HFF-Myc (cell line): ENCODE measurements around the gene FDX1.

Experiments
- DNase-seq: peaks from one replicate; pipeline ENCODE4 v3.0.0-alpha.2; 2011; ENCODE audit warnings: low read depth; ENCODE audit errors: extremely low read depth
- H3K4me3 ChIP-seq: replicated peaks from 2 replicates; pipeline ENCODE4 v1.5.1; 2011; ENCODE audit warnings: low read depth, mild to moderate bottlenecking, control low read depth, low read length
- TF ChIP-seq, protein P1 (sequence below): IDR thresholded peaks from 2 replicates; pipeline ENCODE4 v1.5.1; 2012; ENCODE audit warnings: mild to moderate bottlenecking, low read depth, low read length, control low read depth; ENCODE audit errors: missing control alignments

FDX1 gene

DNA sequence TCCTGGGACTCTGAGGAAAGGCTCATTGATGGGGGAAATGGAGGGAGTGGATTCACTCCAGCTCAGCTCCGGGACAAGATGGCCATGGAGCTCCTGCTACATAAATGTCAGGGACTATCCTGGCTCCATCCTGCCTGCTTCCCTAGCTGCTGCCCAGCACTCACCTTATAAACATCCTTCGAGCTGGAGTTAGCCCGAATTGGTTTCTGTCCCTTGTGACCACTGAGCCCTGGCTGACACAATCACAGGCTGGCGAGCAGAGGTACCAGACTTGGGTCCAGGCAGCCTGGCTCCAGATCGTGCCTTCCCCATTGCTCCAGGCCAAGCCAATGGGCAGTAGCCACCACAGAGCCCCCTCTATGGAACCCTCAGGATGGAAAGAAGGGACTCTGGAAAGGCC is 77.6 kb downstream of the FDX1 start:
- H3K4me3 ChIP-seq, result no peak overlapping the region
- TF ChIP-seq, protein P1, sequence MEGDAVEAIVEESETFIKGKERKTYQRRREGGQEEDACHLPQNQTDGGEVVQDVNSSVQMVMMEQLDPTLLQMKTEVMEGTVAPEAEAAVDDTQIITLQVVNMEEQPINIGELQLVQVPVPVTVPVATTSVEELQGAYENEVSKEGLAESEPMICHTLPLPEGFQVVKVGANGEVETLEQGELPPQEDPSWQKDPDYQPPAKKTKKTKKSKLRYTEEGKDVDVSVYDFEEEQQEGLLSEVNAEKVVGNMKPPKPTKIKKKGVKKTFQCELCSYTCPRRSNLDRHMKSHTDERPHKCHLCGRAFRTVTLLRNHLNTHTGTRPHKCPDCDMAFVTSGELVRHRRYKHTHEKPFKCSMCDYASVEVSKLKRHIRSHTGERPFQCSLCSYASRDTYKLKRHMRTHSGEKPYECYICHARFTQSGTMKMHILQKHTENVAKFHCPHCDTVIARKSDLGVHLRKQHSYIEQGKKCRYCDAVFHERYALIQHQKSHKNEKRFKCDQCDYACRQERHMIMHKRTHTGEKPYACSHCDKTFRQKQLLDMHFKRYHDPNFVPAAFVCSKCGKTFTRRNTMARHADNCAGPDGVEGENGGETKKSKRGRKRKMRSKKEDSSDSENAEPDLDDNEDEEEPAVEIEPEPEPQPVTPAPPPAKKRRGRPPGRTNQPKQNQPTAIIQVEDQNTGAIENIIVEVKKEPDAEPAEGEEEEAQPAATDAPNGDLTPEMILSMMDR, result no peak
- DNase-seq, result no peak

DNA sequence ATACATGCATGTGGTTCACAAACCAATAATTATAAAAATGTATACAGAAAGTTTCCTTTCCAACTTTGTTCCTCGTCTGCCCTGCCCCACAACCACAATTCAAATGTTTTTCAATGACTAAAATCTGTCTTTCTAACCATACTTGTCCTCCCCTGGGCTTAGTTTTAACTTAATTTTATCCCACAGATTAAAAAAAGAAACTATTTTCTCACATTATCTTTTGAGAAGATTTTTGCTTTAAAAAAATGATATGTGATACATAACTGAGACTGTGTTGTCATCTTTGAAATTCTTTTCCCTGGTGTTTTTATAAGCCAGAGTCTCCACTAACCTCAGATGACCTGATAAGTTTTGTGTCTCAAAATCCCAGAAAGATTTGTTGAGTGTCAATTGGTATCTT is 79.0 kb downstream of the FDX1 start:
- no peak overlapping the region for H3K4me3 ChIP-seq
- no peak for DNase-seq
- TF ChIP-seq, protein P1, result no peak

DNA sequence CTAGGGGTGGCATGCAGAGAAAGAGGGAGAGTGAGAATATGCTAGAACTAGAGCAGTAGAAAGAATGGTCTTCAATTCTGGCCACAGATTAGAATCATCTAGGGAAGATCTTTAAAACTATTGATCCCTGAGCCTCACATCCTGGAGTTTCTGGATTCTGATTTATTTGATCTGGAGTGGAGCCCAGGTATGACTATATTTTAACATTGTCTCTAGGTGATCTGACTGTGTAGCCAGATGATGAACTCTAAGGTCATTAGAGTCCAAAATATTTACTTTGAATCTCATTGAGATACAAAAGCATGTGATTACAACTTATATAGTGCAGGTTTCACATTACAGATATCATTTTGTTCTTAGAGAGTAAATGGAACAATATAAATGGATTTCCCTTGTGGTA is 79.7 kb downstream of the FDX1 start:
- TF ChIP-seq, protein P1, result no peak
- no peak overlapping the region for H3K4me3 ChIP-seq
- DNase-seq, result no peak

DNA sequence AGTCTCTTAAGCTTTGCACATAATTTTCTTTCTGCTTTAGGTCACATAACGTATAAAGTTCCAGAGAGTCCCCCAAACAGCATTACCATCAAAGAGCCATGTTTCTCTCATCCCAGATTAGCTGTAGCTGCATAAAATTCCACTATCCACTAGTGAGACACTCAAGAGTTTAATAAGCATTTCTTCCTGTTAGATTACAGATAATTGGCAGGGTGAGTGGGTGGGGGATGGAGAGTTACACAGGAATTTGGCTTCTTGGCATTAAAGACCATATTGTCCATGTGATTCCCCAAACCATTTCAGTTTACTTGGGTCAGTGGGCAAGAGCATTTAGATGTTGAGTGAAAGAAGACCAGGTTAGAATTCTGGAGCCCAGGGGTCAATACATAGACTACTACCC is 82.3 kb downstream of the FDX1 start:
- DNase-seq, result no peak
- H3K4me3 ChIP-seq, result no peak overlapping the region
- TF ChIP-seq, protein P1, result no peak

DNA sequence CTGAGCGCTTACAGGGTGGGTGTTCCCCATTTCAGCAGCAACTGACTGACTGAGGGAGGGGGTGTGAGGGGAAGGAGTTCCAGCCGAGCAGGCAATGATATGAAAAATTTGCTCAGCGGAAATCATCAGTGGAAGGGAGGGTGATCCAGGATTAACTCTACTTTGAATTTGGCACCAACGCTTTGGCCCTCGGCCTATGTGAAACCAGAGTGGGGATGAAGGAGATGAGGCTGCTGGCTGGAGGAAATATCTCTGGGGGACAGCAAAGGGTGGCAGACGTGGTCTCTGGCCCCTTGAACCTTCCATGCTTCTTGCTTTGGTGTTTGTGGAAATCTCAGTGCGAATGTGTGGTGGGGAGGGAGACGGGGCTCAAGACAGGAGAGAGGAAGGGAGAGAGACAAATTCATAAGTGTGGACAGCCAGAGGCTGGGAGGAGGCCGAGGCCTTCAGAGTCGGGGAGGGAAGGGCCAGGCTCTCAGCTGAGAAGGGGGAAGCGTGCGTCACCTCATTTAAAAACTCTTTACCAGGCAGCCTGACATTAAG is 83.6 kb downstream of the FDX1 start:
- DNase-seq, result no peak
- no peak overlapping the region for H3K4me3 ChIP-seq
- TF ChIP-seq, protein P1, result no peak

DNA sequence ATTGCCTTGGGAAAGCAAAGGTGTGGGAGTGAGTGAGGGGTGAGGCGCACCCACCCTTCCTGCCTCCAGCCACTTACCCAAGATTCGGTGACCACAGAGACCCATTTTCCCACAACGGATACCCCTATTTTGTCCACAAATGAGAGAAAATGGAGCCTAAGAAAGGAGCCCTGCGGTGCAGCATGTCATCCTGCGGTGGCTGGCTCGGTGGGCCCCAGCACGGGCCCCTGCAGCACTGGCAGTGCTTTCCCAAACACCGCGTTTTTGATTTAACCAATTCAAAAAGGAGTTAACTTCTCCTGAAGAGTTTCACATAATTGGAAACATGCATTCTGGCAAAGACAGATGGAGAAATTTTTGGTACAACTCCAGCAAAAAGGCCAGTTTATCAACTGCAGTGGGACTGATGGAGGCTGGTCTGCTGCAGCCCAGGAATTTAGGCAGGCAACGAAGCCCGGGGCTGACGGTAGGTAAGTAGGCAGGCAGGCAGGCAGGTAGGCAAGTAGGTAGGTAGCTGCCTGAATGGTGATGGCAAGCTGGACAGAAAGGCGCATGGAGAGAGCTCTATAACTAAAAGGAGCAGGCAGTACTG is 84.2 kb downstream of the FDX1 start:
- DNase-seq, result no peak
- TF ChIP-seq, protein P1, result no peak
- H3K4me3 ChIP-seq, result no peak overlapping the region
